NCI-H748 (cell line): ENCODE measurements around the gene MYO18B.

Experiments
- DNase-seq: peaks from one replicate; lab custom pipeline; 2025; ENCODE audit not compliant: unreplicated experiment; lab: John Stamatoyannopoulos, UW

MYO18B gene

GRCh38 chr22:25748704-25749103 is 6.7 kb downstream of the MYO18B start:
- DNase-seq: no peak

GRCh38 chr22:25749420-25750169 is 7.6 kb downstream of the MYO18B start:
- DNase-seq: no peak

- no peak for DNase-seq
Measured at GRCh38 chr22:25750569-25751173, 8.7 kb downstream of the MYO18B start.

GRCh38 chr22:25751174-25751581 is 9.2 kb downstream of the MYO18B start:
- DNase-seq: no peak

- DNase-seq: no peak
Measured at GRCh38 chr22:25752615-25753214, 10.7 kb downstream of the MYO18B start.

- DNase-seq: no peak
Measured at GRCh38 chr22:25753252-25753651, 11.3 kb downstream of the MYO18B start.

- DNase-seq: no peak
Measured at GRCh38 chr22:25754527-25755202, 12.7 kb downstream of the MYO18B start.

- no peak for DNase-seq
Measured at GRCh38 chr22:25757686-25758085, 15.7 kb downstream of the MYO18B start.

GRCh38 chr22:25758316-25758715 is 16.3 kb downstream of the MYO18B start:
- DNase-seq: no peak

- DNase-seq: no peak
Measured at GRCh38 chr22:25759825-25760231, 17.8 kb downstream of the MYO18B start.

GRCh38 chr22:25760294-25760693 is 18.3 kb downstream of the MYO18B start:
- no peak for DNase-seq

- no peak for DNase-seq
Measured at GRCh38 chr22:25760848-25761595, 19.0 kb downstream of the MYO18B start.

GRCh38 chr22:25762147-25762546 is 20.2 kb downstream of the MYO18B start:
- DNase-seq: no peak

GRCh38 chr22:25763239-25763777 is 21.3 kb downstream of the MYO18B start:
- no peak for DNase-seq

- peak; percentile 5 for DNase-seq
Measured at GRCh38 chr22:25764270-25765015, 22.5 kb downstream of the MYO18B start.

- no peak for DNase-seq
Measured at GRCh38 chr22:25765016-25765367, 23.0 kb downstream of the MYO18B start.

GRCh38 chr22:25765801-25766200 is 23.8 kb downstream of the MYO18B start:
- DNase-seq: no peak

- DNase-seq: no peak
Measured at GRCh38 chr22:25766418-25766817, 24.4 kb downstream of the MYO18B start.

- no peak for DNase-seq
Measured at GRCh38 chr22:25770333-25770732, 28.3 kb downstream of the MYO18B start.

- no peak for DNase-seq
Measured at GRCh38 chr22:25772288-25772687, 30.3 kb downstream of the MYO18B start.
